Kidney (tissue), 14 donors: Measurements from ENCODE around the gene PIBF1. TPM values are rescaled to one million over a fixed set of nuclear protein-coding genes. Genes with fewer than 3 reads are reported as not detected.

ENCODE experiments used
- DNase-seq, 5 donors: peaks; one replicate each; pipeline ENCODE4 v3.0.0-alpha.2; 2013 to 2020
- FAIRE-seq: peaks from 2 replicates; lab custom pipeline; 2012; peaks lifted over from hg19 to GRCh38; lab: Jason Lieb, UNC
- H3K27ac ChIP-seq, 2 donors: one replicate each; pipeline ENCODE4 v1.7.0; 2013; ENCODE audit warnings: low read depth in 2 of 2, low read length in 2 of 2, inconsistent platforms in 1 of 2
- H3K27me3 ChIP-seq: one replicate; pipeline ENCODE4 v1.7.1; 2013; ENCODE audit warnings: low read length, inconsistent platforms; ENCODE audit not compliant: control insufficient read depth, insufficient read depth
- H3K36me3 ChIP-seq, 3 donors: one replicate each; pipeline versions ENCODE4 v1.7.0 to v1.7.1; 2013; ENCODE audit warnings: low read length in 3 of 3, control low read depth in 1 of 3, inconsistent platforms in 1 of 3; ENCODE audit not compliant: insufficient read depth in 3 of 3, control insufficient read depth in 2 of 3
- H3K4me1 ChIP-seq, 3 donors: one replicate each; pipeline versions ENCODE4 v1.7.0 to v1.7.1; 2013; ENCODE audit warnings: low read length in 3 of 3, inconsistent platforms in 1 of 3, low read depth in 1 of 3; ENCODE audit not compliant: control insufficient read depth in 2 of 3, insufficient read depth in 2 of 3
- H3K4me3 ChIP-seq, 3 donors: one replicate each; pipeline versions ENCODE4 v1.7.0 to v1.8.1; 2013; ENCODE audit warnings: low read length in 3 of 3, control low read depth in 1 of 3, inconsistent platforms in 1 of 3
- H3K9ac ChIP-seq, 3 donors: one replicate each; pipeline versions ENCODE4 v1.7.0 to v1.7.1; 2013; ENCODE audit warnings: low read length in 3 of 3, control low read depth in 1 of 3, inconsistent platforms in 1 of 3
- H3K9me3 ChIP-seq, 3 donors: one replicate each; pipeline versions ENCODE4 v1.7.0 to v1.7.1; 2013; ENCODE audit warnings: low read length in 3 of 3, control low read depth in 1 of 3, inconsistent platforms in 1 of 3; ENCODE audit not compliant: control insufficient read depth in 2 of 3, insufficient read depth in 1 of 3
- CTCF ChIP-seq: IDR thresholded peaks from 3 replicates; pipeline ENCODE4 v1.5.1; 2012; ENCODE audit warnings: mild to moderate bottlenecking, moderate library complexity, borderline replicate concordance; ENCODE audit not compliant: insufficient read depth; ENCODE audit errors: extremely low read depth
- intact Hi-C: fragments of 100-400 bp; cut with DNase I; formaldehyde crosslinking; loops from one replicate; pipeline ENCODE4 v1.11.1; 2022
- polyA plus RNA-seq: library from polyadenylated mRNA; stranded (reverse); fragments of 350-450 nt; fragmentation: Illumina TruSeq; extraction: RNeasy Lipid Tissue Mini Kit (QIAGEN cat#74804); gene quantifications from one replicate; pipeline ENCODE4 v1.2.3, GENCODE V29; 2014; ENCODE audit warnings: low read depth, low replicate concordance; ENCODE audit not compliant: insufficient read depth
- total RNA-seq: library from RNA; stranded (reverse); fragmentation: NEBNext Ultra II Directional; extraction: Animal tissue kit (Norgen Biotek cat#: 25700); gene quantifications from one replicate; pipeline ENCODE4 v1.2.1, GENCODE V29; 2021
- donor health status: control.
- donor health status: control.
- donor health status: control.
- donor health status: control.
- donor health status: control.
- donor health status: DM: yes; HTN: yes; CAD: no.
- donor health status: Normal renal cell carcinoma (clear cell type).

PIBF1 gene
- total and polyA plus RNA-seq, 2 donors from 2014 or later = 17.6 to 30.5 TPM

GRCh38 chr13:73011751-73012150 lies 229.8 kb downstream of the PIBF1 start:
- DNase-seq = no peak
- Histone ChIP-seq H3K4me3 (no peak overlapping the region), H3K9ac (no peak overlapping the region), H3K27me3 (no peaks in the 10 kb centered on the region), H3K4me1 (no peaks in the 10 kb centered on the region), H3K27ac (no peak overlapping the region), H3K9me3 (no peaks in the 10 kb centered on the region), H3K36me3 (no peaks in the 10 kb centered on the region)
- intact Hi-C loops = no loop called here
- FAIRE-seq = no peak
- no peak for TF ChIP-seq CTCF

DNA sequence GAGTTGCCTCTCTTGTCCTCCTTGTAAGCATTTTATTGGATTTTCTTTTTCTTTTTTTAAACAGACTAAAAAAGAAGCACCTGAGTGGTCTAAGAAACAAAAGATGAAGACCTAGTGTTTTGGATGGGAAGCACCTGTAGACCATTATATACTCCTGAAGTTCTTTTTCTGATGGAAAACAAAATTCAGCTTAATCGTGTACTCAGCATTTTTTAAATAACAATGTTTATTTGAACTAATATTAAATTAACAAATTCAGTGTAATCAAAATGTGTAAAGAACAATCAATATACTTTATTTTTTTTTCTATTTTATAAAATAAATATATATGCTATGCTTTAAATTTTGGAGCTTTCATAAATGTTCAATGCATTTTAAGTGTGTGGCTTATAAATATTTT lies 233.9 kb downstream of the PIBF1 start:
- no peak overlapping the region for H3K9ac ChIP-seq
- no peaks in the 10 kb centered on the region for H3K27me3 ChIP-seq
- TF ChIP-seq CTCF = no peak
- H3K27ac ChIP-seq = no peak overlapping the region
- no peaks in the 10 kb centered on the region for H3K4me1 ChIP-seq
- no peaks in the 10 kb centered on the region for H3K36me3 ChIP-seq
- DNase-seq = no peak
- no peak overlapping the region for H3K4me3 ChIP-seq
- FAIRE-seq = no peak
- no peaks in the 10 kb centered on the region for H3K9me3 ChIP-seq
- intact Hi-C loops = no loop called here

- Histone ChIP-seq H3K27ac (no peak overlapping the region), H3K4me1 (no peaks in the 10 kb centered on the region), H3K4me3 (no peak overlapping the region), H3K36me3 (no peaks in the 10 kb centered on the region), H3K9ac (no peak overlapping the region), H3K9me3 (no peaks in the 10 kb centered on the region), H3K27me3 (no peaks in the 10 kb centered on the region)
- no peak for DNase-seq
- no peak for TF ChIP-seq CTCF
- no peak for FAIRE-seq
- intact Hi-C loops = no loop called here
Measured at GRCh38 chr13:73018336-73018735, 236.4 kb downstream of the PIBF1 start.

DNA sequence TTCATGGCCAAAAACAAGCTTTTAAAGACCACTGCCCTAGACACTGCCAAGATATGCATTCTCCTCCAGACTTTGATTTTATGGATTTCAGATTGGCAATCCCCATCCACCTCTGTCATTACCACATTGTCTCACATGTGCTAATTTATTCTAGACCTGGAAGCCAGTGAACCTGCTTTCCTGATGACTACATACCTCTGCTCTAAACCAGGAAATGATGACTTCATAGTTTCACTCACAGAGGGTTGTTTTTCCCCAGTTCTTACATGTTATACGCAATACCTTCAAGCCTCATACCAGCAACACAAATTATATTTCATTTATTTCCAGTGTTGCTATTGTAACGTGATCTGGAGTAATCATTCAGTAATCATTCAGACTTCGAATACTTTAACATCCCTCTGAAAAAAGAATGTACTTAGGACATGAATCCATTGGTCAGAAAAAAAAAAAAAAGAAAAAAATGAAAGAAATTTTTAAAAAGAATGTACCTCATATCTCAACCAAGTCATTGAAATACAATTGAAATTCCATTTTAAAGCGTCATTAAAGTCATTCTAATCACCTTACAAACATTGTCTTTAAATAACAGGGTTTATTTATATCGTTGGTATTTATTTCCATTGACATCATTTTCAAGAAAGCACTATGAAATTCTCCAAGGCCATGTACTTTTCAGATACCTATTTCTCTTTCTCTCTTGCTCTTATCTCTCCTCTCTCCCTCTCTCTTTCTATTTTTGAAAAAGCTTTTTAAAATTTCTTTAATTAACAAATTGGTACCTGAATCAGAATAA lies 243.5 kb downstream of the PIBF1 start:
- no peak for TF ChIP-seq CTCF
- no peak for FAIRE-seq
- H3K36me3 ChIP-seq = no peaks in the 10 kb centered on the region
- H3K9me3 ChIP-seq = no peaks in the 10 kb centered on the region
- no peak overlapping the region for H3K9ac ChIP-seq
- H3K4me3 ChIP-seq = no peak overlapping the region
- intact Hi-C loops = no loop called here
- no peaks in the 10 kb centered on the region for H3K27me3 ChIP-seq
- no peaks in the 10 kb centered on the region for H3K4me1 ChIP-seq
- H3K27ac ChIP-seq = no peak overlapping the region
- DNase-seq = no peak
